Measurements from ENCODE around the gene MARCKS.

Gene MARCKS

GRCh38 chr6:113856625-113857555 lies at the start of gene MARCKS:
Gene MARCKS (plus strand): TSS chr6:113857345. CDS start chr6:113857746, 401 bp downstream.
- peak; percentile 91 for DNase-seq

- no peak for DNase-seq
These were observed 47.3 kb upstream of the MARCKS start for GRCh38 chr6:113809826-113810225.

- DNase-seq = no peak
These were observed 44.0 kb upstream of the MARCKS start for GRCh38 chr6:113813142-113813541.

GRCh38 chr6:113818578-113818977 lies 38.6 kb upstream of the MARCKS start:
- DNase-seq = no peak

GRCh38 chr6:113819169-113819830 lies 37.8 kb upstream of the MARCKS start:
- DNase-seq = no peak

GRCh38 chr6:113820761-113821160 lies 36.4 kb upstream of the MARCKS start:
- no peak for DNase-seq

- DNase-seq = no peak
These were observed 35.7 kb upstream of the MARCKS start for GRCh38 chr6:113821445-113821844.

GRCh38 chr6:113823916-113824315 lies 33.2 kb upstream of the MARCKS start:
- DNase-seq = no peak

- no peak for DNase-seq
These were observed 32.7 kb upstream of the MARCKS start for GRCh38 chr6:113824411-113824810.

GRCh38 chr6:113824866-113825265 lies 32.3 kb upstream of the MARCKS start:
- DNase-seq = no peak

- DNase-seq = peak; percentile 57
These were observed 31.4 kb upstream of the MARCKS start for GRCh38 chr6:113825781-113826180.

- no peak for DNase-seq
These were observed 28.0 kb upstream of the MARCKS start for GRCh38 chr6:113828984-113829695.

GRCh38 chr6:113829696-113830045 lies 27.5 kb upstream of the MARCKS start:
- DNase-seq = no peak

GRCh38 chr6:113830140-113830539 lies 27.0 kb upstream of the MARCKS start:
- no peak for DNase-seq

GRCh38 chr6:113833537-113833936 lies 23.6 kb upstream of the MARCKS start:
- no peak for DNase-seq

- DNase-seq = no peak
These were observed 20.0 kb upstream of the MARCKS start for GRCh38 chr6:113837170-113837569.

GRCh38 chr6:113842165-113842564 lies 15.0 kb upstream of the MARCKS start:
- DNase-seq = no peak

GRCh38 chr6:113843500-113844073 lies 13.6 kb upstream of the MARCKS start:
- no peak for DNase-seq

GRCh38 chr6:113846577-113846976 lies 10.6 kb upstream of the MARCKS start:
- DNase-seq = no peak

- no peak for DNase-seq
These were observed 9.7 kb upstream of the MARCKS start for GRCh38 chr6:113847447-113847846.

GRCh38 chr6:113848280-113848679 lies 8.9 kb upstream of the MARCKS start:
- no peak for DNase-seq

- no peak for DNase-seq
These were observed 8.3 kb upstream of the MARCKS start for GRCh38 chr6:113848811-113849210.

- no peak for DNase-seq
These were observed 3.9 kb upstream of the MARCKS start for GRCh38 chr6:113853252-113853651.

All from NCI-H1694 treated with DMSO at 0.1 percent for 48 hours (cell line).